ENCODE results near the gene RPP38.

The RPP38 gene

GRCh38 chr10:15123749-15124184, 26.6 kb downstream of the RPP38 start:
- TF ChIP-seq POLR2A (IDR thresholded peaks at IDR 0.05; ENCODE audit: low read depth, low read length), result no peak
- DNase-seq (ENCODE audit: insufficient read length, low spot score), result no peak
- FAIRE-seq, result peak; percentile 38

- TF ChIP-seq POLR2A (IDR thresholded peaks at IDR 0.05; ENCODE audit: low read depth, low read length), result no peak
- DNase-seq (ENCODE audit: insufficient read length, low spot score), result no peak
- FAIRE-seq, result no peak
Measured at GRCh38 chr10:15124190-15124589, 27.0 kb downstream of the RPP38 start.

GRCh38 chr10:15124908-15125307, 27.8 kb downstream of the RPP38 start:
- DNase-seq (ENCODE audit: insufficient read length, low spot score) (no peak), FAIRE-seq (no peak)
- TF ChIP-seq POLR2A (IDR thresholded peaks at IDR 0.05; ENCODE audit: low read depth, low read length), result no peak

- DNase-seq (ENCODE audit: insufficient read length, low spot score) (no peak), FAIRE-seq (no peak)
Measured at GRCh38 chr10:15131330-15131729, 34.2 kb downstream of the RPP38 start.

GRCh38 chr10:15136129-15137035, 39.2 kb downstream of the RPP38 start:
- DNase-seq (ENCODE audit: insufficient read length, low spot score) (no peak), FAIRE-seq (no peak)
- no peak for TF ChIP-seq POLR2A (IDR thresholded peaks at IDR 0.05; ENCODE audit: low read depth, low read length)

More at GRCh38 chr10:15131330-15131729, 34.2 kb downstream of the RPP38 start:
- TF ChIP-seq POLR2A (IDR thresholded peaks at IDR 0.05; ENCODE audit: low read depth, low read length), result no peak

GRCh38 chr10:15137036-15137359, 39.8 kb downstream of the RPP38 start:
- no peak for FAIRE-seq
- DNase-seq (ENCODE audit: insufficient read length, low spot score), result no peak
- TF ChIP-seq POLR2A (IDR thresholded peaks at IDR 0.05; ENCODE audit: low read depth, low read length), result no peak

- FAIRE-seq (no peak), DNase-seq (ENCODE audit: insufficient read length, low spot score) (no peak)
- TF ChIP-seq POLR2A (IDR thresholded peaks at IDR 0.05; ENCODE audit: low read depth, low read length), result no peak
Measured at GRCh38 chr10:15137636-15138035, 40.5 kb downstream of the RPP38 start.

GRCh38 chr10:15140698-15141097, 43.5 kb downstream of the RPP38 start:
- DNase-seq (ENCODE audit: insufficient read length, low spot score), result no peak
- no peak for FAIRE-seq
- TF ChIP-seq POLR2A (IDR thresholded peaks at IDR 0.05; ENCODE audit: low read depth, low read length), result no peak

- FAIRE-seq (no peak), DNase-seq (ENCODE audit: insufficient read length, low spot score) (no peak)
- TF ChIP-seq POLR2A (IDR thresholded peaks at IDR 0.05; ENCODE audit: low read depth, low read length), result no peak
Measured at GRCh38 chr10:15141136-15142054, 44.2 kb downstream of the RPP38 start.

GRCh38 chr10:15144788-15145187, 47.6 kb downstream of the RPP38 start:
- TF ChIP-seq POLR2A (IDR thresholded peaks at IDR 0.05; ENCODE audit: low read depth, low read length), result no peak
- FAIRE-seq (no peak), DNase-seq (ENCODE audit: insufficient read length, low spot score) (no peak)

- no peak for TF ChIP-seq POLR2A (IDR thresholded peaks at IDR 0.05; ENCODE audit: low read depth, low read length)
- DNase-seq (ENCODE audit: insufficient read length, low spot score), result no peak
- FAIRE-seq, result no peak
Measured at GRCh38 chr10:15146366-15146765, 49.2 kb downstream of the RPP38 start.

GRCh38 chr10:15147594-15148392, 50.6 kb downstream of the RPP38 start:
- FAIRE-seq, result no peak
- TF ChIP-seq POLR2A (IDR thresholded peaks at IDR 0.05; ENCODE audit: low read depth, low read length), result no peak
- DNase-seq (ENCODE audit: insufficient read length, low spot score), result no peak

GRCh38 chr10:15149042-15149771, 52.1 kb downstream of the RPP38 start:
- FAIRE-seq (no peak), DNase-seq (ENCODE audit: insufficient read length, low spot score) (no peak)
- no peak for TF ChIP-seq POLR2A (IDR thresholded peaks at IDR 0.05; ENCODE audit: low read depth, low read length)

Data from H54 (cell line).